HG02973 (cell line): ENCODE results near the gene CASP14.
"Not testable (repeated sequence)": the region's sequence is repeated elsewhere in the genome, so short reads cannot be mapped to it uniquely, and the experiment has no call there.

Experiments
- ATAC-seq: cut with Tn5 transposase; IDR thresholded peaks from one replicate; pipeline ENCODE4 v1.9.1; 2021; ENCODE audit warnings: moderate library complexity; ENCODE audit not compliant: unreplicated experiment

CASP14 gene, protein sequence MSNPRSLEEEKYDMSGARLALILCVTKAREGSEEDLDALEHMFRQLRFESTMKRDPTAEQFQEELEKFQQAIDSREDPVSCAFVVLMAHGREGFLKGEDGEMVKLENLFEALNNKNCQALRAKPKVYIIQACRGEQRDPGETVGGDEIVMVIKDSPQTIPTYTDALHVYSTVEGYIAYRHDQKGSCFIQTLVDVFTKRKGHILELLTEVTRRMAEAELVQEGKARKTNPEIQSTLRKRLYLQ

DNA sequence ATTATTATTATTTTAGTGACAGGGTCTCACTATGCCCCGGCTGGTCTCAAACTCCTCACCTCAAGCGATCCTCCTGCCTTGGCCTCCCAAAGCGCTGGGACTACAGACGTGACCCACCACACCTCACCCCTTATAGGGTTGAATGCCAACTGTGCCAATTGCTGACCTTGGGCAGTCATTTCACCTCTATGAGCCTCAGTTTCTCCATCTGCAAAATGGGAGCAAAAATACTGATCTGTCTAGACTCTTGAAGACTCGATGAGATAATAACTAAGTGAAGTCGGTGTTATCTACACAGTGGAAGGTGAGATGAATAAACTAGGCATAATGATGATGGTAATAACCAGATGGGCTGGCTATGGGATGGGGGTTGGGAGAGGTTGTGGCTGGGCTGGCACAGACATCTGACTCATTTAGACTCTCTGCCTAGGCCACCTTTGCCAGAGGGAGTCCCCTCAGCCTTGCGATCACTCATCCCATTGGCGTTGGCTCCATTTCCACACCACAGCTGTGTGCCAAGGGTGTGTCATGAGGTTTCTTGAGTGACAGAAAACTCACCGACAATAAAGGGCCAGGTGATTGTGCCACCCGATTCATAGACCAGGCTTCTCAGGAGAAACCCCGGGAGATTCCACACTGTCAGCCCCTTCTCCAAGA is at the start of gene CASP14:
TSS of gene CASP14 (plus strand) at position 596 of the 657 bp plus-strand sequence. CDS start 2,772 bp downstream, outside the sequence.
- no peak for ATAC-seq

DNA sequence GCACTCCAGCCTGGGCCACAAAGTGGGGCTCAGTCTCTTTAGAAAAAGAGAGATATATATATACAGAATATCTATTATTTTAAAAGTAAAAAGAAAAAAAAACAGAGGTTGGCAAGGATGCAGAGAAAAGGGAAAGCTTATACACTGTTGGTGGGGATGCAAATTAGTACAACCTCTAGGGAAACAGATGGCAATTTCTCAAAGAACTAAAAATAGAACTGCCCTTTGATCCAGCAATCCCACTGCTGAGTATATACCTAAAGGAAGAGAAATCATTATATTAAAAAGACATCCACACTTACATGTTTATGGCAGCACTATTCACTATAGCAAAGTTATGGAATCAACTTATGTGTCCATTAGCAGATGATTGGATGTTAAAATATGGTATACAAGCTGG is 41.0 kb upstream of the CASP14 start:
- ATAC-seq: no peak

GRCh38 chr19:15010501-15011300 is 38.6 kb upstream of the CASP14 start:
- no peak for ATAC-seq

GRCh38 chr19:15014579-15014978 is 34.7 kb upstream of the CASP14 start:
- no peak for ATAC-seq

GRCh38 chr19:15015946-15016542 is 33.2 kb upstream of the CASP14 start:
- ATAC-seq: no peak

GRCh38 chr19:15018836-15019235 is 30.4 kb upstream of the CASP14 start:
- not testable (repeated sequence) for ATAC-seq

GRCh38 chr19:15021286-15022007 is 27.8 kb upstream of the CASP14 start:
- no peak for ATAC-seq

DNA sequence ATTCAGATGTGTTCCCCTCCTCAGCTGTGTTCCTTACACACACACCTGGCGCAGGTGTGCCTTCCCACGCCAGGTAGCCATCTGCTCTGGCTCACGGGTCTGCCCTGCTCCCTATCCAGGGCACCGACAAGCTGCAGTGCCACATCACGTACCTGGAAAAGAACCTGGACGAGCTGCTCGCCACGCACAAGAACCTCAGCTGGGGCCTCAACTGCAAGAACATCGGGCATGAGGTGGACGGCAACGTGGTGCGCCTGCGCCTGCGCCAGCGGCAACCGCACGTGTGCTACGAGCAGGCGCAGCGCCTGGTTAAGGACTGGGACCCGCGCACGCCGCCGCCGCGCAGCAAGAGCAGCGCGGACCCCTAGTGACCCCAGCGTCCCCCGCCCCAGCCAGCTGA is 26.5 kb upstream of the CASP14 start:
- no peak for ATAC-seq

- ATAC-seq: no peak
Measured at GRCh38 chr19:15025217-15025616, 24.1 kb upstream of the CASP14 start.

- ATAC-seq: no peak
Measured at GRCh38 chr19:15028490-15028889, 20.8 kb upstream of the CASP14 start.

GRCh38 chr19:15031675-15032074 is 17.6 kb upstream of the CASP14 start:
- no peak for ATAC-seq

DNA sequence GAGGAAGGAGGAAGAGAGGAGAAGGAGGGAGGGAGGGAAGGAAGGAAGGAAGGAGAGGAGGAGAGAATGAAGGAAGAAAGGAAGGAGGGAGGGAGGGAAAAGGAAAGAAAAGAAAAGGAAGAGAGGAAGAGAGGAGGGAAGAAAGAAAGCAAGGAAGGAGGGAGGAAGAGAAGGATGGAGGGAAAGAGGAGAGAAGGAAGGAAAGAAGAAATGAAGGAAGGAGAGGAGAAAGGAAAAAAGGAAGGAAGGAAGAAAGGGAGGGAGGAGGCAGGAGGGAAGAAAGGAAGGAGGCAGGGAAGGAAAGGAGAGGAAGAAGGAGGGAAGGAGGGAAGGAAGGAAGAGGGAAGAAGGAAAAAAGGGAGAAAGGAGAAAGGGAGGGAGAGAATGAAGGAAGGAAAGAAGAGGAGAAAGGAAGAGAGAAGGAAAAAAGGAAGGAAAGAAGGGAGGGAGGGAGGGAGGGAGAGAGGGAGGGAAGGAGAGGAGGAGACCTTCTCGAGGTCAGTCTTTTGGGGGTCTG is 13.4 kb upstream of the CASP14 start:
- no peak for ATAC-seq

GRCh38 chr19:15037586-15037985 is 11.7 kb upstream of the CASP14 start:
- no peak for ATAC-seq

DNA sequence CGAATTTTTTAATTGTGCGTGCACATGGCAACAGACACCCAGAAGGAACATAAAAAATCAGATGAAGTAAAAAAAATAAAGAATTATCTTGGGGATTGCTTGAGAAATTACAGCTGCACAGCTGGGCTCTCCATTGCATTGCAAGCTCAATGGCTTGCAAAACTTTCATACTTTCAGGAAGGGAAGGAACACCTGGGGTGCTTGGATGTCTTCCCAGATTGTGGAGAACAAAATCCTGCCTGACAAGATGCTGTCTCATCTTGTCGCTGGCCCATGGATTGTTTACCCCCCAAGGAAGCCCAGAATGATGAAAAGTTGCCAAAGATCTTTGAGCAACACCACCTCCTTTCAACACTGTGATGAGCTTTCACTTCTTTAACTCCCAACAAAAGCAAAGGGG is 11.0 kb upstream of the CASP14 start:
- no peak for ATAC-seq

GRCh38 chr19:15042003-15042402 is 7.3 kb upstream of the CASP14 start:
- ATAC-seq: no peak

DNA sequence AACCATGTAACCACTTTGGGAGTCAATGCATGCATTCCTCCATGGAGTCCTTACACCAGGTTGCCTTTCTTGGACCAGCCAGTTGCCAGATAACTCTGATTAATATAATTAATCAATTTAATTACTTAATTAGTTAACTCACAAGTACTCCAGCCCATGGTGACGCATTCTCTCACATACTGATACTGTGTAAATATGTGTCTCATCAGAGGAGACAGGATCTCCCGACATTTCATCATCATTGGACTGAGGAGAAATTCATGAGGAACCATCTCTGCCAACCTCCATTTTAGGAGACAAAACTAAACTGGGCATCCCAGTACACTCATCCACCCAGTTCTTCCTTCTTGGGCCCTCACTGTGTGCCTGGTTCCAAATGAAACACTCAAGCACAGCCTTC is 6.5 kb upstream of the CASP14 start:
- no peak for ATAC-seq

DNA sequence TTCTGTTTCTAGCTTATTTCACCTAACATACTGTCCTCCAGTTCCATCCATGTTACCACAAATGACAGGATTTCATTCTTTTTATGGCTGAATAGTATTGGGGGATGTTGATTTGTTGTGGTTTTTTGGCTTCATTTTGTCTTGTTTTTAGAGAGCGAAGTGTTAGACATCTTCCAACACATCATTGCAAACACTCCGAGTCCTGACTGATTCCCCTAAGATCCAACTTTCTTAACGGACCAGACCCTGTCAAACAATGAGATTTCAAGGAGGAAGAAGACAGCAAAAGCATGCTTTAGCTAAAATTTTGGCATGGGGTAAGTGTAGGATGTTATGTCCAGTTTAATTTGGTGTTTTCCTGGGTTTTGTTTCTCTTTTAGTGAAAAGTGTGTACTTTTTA is 3.8 kb upstream of the CASP14 start:
- no peak for ATAC-seq

GRCh38 chr19:15047680-15048079 is 1.6 kb upstream of the CASP14 start:
- no peak for ATAC-seq

DNA sequence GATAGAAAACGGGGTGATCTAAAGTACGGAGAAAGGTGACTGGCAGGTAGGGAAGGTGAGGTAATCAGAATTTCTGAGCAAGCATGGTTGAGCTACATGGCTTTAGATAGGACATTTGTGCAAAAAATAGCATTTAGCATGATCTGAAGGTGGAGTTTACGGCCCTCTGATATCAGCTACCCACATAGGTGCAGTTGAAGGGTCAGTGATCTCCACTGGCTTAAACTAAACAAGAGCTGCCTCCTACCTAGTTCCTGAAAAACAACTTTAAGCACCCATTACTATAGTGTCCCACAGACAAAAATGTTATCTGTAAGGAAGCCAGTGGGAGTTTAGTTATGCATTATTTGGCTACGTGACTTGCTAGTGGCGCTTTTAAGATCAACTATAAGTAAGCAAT is 1.2 kb upstream of the CASP14 start:
- ATAC-seq: no peak

DNA sequence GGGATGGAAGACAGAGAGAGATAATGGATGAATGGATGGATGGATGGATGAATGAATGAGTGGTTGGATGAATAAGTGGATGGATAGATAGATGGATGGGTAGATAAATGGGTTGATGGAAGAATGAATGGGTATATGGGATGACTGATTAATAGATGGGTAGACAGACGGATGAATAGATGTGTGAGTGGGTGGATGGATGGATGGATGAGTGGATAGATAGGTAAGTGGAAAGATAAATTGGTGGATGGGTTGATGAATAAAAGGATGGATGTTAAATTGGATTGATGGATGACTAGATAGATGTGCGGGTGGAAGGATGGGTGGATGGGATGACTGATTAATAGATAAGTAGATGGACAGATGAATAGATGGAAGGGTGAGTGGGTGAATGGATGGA is 1.4 kb downstream of the CASP14 start:
- ATAC-seq: no peak

- ATAC-seq: no peak
Measured at GRCh38 chr19:15062036-15062435, 12.8 kb downstream of the CASP14 start.
